Brain pericyte (primary cell): ENCODE measurements around the gene PARP16.

ENCODE experiments used
- DNase-seq: peaks from one replicate; pipeline ENCODE4 v3.0.0-alpha.2; 2012; ENCODE audit warnings: low read depth, low spot score

PARP16 gene, protein sequence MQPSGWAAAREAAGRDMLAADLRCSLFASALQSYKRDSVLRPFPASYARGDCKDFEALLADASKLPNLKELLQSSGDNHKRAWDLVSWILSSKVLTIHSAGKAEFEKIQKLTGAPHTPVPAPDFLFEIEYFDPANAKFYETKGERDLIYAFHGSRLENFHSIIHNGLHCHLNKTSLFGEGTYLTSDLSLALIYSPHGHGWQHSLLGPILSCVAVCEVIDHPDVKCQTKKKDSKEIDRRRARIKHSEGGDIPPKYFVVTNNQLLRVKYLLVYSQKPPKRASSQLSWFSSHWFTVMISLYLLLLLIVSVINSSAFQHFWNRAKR

GRCh38 chr15:65286704-65287519, at the start of gene PARP16:
TSS of gene PARP16 (minus strand) at chr15:65286883. CDS start at chr15:65286426, 457 bp downstream.
- no peak for DNase-seq

DNA sequence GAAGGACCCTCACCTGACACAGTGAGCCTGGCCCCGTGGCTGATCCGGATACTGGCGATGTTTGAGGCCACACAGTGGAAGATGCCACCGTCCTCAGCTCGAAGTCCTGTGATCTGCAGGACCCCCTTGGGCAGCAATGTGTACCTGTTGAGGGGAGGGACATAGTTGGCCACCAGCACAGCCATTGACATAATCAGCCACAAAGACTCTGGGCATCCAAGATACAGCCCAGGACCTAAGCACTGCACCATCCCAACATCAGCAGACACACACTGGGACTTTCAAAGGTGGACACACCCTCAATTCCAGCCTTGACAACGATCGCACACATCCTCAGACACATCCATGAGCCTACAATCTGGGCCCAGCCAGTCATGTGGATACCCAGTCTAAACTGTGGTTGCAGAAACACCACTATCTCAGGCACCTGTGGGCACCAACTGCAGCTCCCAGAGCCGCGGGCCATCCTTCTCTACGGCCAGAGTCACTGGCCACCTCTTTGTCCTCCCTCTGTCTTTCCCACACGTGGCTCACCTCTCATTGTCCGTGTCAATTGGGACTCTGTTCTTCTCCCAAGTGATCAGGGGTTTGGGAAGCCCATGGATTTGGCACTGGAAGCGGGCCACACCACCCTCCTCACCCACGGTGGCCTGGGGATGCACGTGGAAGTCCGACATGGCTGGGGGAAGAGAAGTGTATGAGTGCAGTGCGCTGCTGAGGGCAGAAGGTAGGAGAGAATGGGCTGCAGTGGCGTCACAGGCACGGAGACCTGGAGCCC, 48.8 kb upstream of the PARP16 start:
- no peak for DNase-seq

GRCh38 chr15:65334586-65335231, 48.0 kb upstream of the PARP16 start:
- DNase-seq: no peak

GRCh38 chr15:65333856-65334255, 47.2 kb upstream of the PARP16 start:
- no peak for DNase-seq

GRCh38 chr15:65333148-65333820, 46.6 kb upstream of the PARP16 start:
- no peak for DNase-seq

GRCh38 chr15:65332391-65333147, 45.9 kb upstream of the PARP16 start:
- no peak for DNase-seq

GRCh38 chr15:65331811-65332210, 45.1 kb upstream of the PARP16 start:
- no peak for DNase-seq

GRCh38 chr15:65330934-65331645, 44.4 kb upstream of the PARP16 start:
- DNase-seq: no peak

- DNase-seq: no peak
Measured at GRCh38 chr15:65329984-65330735, 43.5 kb upstream of the PARP16 start.

DNA sequence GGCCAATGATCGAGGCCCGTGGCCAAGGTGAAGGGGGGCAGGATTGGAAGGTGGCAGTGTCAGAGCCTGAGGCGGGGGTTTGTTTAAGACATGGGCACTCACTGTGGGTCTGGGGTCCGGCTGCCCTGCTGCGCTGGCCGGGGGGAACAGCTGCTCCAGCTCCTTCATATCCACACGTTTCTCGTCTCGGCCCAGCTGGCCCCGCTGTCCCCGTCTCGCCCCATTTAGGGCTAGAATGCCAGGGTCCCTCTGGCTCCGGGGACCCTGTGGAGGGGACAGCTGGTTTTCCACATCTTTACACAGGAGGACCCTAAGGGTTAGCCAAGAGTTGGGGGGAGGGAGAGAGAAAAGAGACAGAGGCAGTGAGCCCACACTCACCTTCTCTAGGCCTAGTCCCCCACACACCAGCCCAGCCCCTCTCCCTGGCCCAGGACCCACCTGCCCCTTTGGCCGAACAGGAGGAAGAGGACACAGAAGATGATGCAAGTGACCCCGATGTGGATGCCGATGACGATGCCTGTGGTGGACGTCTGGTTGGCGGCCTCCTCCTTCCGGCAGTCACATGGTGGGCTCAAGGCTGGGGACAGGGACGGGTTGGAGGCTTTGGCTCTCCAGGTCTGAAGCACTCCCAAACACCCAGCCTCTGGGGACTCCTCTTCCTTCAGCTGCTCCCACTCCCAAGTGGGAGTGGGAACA, 42.8 kb upstream of the PARP16 start:
- DNase-seq: no peak

DNA sequence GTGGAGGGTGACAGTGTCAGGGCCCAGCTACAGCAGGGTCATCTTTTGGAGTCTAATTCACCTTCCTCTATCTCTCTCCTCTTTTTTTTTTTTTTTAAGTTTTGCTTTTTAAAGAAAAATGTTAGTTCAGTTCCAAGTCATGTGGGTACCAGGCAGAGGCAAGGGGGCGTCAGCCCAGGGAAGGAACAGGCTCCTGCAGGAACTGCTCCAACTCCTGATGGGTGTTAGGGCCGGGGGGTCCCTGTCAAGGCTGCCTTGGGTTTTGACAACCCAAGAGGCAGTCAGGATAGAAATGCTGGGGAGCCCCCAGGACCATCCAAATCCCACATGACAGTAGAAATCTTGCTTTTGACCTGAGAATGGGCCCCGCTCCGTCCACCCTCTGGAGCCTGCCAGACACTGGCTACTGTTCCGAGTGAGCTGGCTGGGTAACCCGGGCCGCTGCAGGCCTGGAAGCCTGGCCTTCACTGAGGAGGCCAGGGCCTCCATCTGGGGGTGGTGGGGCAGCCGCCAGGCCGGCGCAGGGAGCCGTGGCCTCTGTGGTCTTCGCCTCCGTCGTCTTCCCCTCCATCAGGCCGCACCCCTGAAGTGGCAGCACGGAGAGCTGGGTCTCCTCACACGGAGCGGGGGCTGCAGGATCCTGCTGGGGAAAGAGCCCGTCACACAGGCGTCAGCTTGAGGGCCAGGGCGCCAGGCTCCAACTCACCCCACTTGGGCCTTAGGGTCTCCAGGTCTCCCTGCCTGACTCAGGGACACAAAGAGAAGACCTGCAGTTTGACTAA, 42.0 kb upstream of the PARP16 start:
- DNase-seq: no peak

- no peak for DNase-seq
Measured at GRCh38 chr15:65327651-65328393, 41.1 kb upstream of the PARP16 start.

DNA sequence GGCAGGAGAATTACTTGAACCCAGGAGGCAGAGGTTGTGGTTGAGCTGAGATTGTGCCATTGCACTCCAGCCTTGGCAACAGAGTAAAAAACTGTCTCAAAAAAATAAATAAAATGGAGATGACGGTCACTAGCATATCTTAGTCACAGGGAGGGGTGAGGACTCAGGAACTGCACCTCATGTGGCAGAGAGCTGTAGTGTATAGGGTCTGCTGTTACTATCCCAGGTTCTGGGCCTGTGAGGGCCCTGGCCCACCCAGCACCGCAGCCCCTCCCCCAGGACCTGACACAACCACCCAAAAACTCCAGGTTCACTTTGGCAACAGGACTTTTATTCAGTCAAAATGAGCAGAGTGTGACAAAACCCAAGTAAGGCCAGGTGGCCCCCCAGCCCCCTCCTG, 40.1 kb upstream of the PARP16 start:
- no peak for DNase-seq

GRCh38 chr15:65326117-65326526, 39.4 kb upstream of the PARP16 start:
- DNase-seq: no peak

GRCh38 chr15:65323071-65323511, 36.4 kb upstream of the PARP16 start:
- DNase-seq: no peak

- DNase-seq: no peak
Measured at GRCh38 chr15:65318870-65319356, 32.2 kb upstream of the PARP16 start.
